Mucosa of descending colon (tissue), 3 donors: ENCODE results near the gene HAUS8. TPM values are rescaled to one million over a fixed set of nuclear protein-coding genes. Genes with fewer than 3 reads are reported as not detected.
"Not testable (repeated sequence)": the region's sequence is repeated elsewhere in the genome, so short reads cannot be mapped to it uniquely, and the experiment has no call there.

Experiments used
- ATAC-seq: fragments of 200-7000 bp; cut with Tn5 transposase; one replicate; pipeline ENCODE4 v1.9.1; 2020; ENCODE audit warnings: mild to moderate bottlenecking, moderate library complexity
- DNase-seq, 3 donors: peaks; one replicate each; pipeline ENCODE4 v3.0.0-alpha.2; 2020
- H3K36me3 ChIP-seq: fragments of 200-600 bp; one replicate; pipeline ENCODE4 v1.8.0; 2021; ENCODE audit warnings: low read depth, mild to moderate bottlenecking
- H3K4me1 ChIP-seq: fragments of 200-600 bp; one replicate; pipeline ENCODE4 v1.8.0; 2021; ENCODE audit warnings: low read depth, mild to moderate bottlenecking
- H3K4me3 ChIP-seq: fragments of 200-600 bp; one replicate; pipeline ENCODE4 v1.8.0; 2021; ENCODE audit warnings: mild to moderate bottlenecking
- H3K9me3 ChIP-seq: fragments of 200-600 bp; one replicate; pipeline ENCODE4 v1.8.0; 2021; ENCODE audit warnings: mild to moderate bottlenecking
- intact Hi-C, 2 donors: fragments of 100-400 bp; cut with DNase I in 1 of 2; cut with micrococcal nuclease in 1 of 2; formaldehyde crosslinking; loops; one replicate each; pipeline versions ENCODE4 v1.11.0 to v1.11.1; 2022; cut with DNase I, micrococcal nuclease
- total RNA-seq, 3 donors: library from RNA; stranded (reverse); fragmentation: NEBNext Ultra II Directional in 2 of 3; extraction: Animal tissue kit (Norgen Biotek cat#: 25700) in 2 of 3; gene quantifications; one replicate each; pipeline versions ENCODE4 v1.2.1 to v1.2.4, GENCODE V29; 2021 to 2023
- TF ChIP-seq, protein P1 (sequence below): fragments of 200-600 bp; IDR thresholded peaks from one replicate; pipeline ENCODE4 v1.8.0; 2022; ENCODE audit warnings: antibody characterized with exemption, mild to moderate bottlenecking
- donor health status: DM: no; HTN: no; CAD: no; lungs with moderate emphysema.
- donor health status: DM: no; HTN: no; CAD: no.
- donor health status: DM: no; HTN: yes; CAD: no.

Gene HAUS8
- total RNA-seq, 3 donors from 2014 or later, result 12.2 to 16.6 (median 13.6) TPM

DNA sequence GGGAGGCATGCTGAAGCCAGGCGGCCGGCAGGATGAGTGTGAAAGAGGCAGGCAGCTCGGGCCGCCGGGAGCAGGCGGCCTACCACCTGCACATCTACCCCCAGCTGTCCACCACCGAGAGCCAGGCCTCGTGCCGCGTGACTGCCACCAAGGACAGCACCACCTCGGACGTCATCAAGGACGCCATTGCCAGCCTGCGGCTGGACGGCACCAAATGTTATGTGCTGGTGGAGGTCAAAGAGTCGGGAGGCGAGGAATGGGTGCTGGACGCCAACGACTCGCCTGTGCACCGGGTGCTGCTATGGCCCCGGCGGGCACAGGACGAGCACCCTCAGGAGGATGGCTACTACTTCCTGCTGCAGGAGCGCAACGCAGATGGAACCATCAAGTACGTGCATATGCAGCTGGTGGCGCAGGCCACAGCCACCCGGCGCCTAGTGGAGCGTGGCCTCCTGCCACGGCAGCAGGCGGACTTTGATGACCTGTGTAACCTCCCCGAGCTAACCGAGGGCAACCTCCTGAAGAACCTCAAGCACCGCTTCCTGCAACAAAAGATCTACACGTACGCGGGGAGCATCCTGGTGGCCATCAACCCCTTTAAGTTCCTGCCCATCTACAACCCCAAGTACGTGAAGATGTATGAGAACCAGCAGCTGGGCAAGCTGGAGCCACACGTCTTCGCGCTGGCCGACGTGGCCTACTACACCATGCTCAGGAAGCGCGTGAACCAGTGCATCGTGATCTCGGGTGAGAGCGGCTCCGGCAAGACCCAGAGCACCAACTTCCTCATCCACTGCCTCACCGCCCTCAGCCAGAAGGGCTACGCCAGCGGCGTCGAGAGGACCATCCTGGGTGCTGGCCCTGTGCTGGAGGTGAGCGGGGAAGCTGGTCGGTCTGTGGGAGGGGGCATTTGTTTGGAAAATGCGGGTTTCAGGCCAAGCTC lies 26.7 kb upstream of the HAUS8 start:
- ATAC-seq (no peak), DNase-seq (no peak)
- TF ChIP-seq, protein P1, sequence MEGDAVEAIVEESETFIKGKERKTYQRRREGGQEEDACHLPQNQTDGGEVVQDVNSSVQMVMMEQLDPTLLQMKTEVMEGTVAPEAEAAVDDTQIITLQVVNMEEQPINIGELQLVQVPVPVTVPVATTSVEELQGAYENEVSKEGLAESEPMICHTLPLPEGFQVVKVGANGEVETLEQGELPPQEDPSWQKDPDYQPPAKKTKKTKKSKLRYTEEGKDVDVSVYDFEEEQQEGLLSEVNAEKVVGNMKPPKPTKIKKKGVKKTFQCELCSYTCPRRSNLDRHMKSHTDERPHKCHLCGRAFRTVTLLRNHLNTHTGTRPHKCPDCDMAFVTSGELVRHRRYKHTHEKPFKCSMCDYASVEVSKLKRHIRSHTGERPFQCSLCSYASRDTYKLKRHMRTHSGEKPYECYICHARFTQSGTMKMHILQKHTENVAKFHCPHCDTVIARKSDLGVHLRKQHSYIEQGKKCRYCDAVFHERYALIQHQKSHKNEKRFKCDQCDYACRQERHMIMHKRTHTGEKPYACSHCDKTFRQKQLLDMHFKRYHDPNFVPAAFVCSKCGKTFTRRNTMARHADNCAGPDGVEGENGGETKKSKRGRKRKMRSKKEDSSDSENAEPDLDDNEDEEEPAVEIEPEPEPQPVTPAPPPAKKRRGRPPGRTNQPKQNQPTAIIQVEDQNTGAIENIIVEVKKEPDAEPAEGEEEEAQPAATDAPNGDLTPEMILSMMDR, result no peak
- no peak overlapping the region for H3K4me3 ChIP-seq
- H3K36me3 ChIP-seq, result peaks cover 8% of the 10 kb centered on the region
- peaks cover 4% of the 10 kb centered on the region for H3K4me1 ChIP-seq
- no peaks in the 10 kb centered on the region for H3K9me3 ChIP-seq
- intact Hi-C loops, result no loop called here

DNA sequence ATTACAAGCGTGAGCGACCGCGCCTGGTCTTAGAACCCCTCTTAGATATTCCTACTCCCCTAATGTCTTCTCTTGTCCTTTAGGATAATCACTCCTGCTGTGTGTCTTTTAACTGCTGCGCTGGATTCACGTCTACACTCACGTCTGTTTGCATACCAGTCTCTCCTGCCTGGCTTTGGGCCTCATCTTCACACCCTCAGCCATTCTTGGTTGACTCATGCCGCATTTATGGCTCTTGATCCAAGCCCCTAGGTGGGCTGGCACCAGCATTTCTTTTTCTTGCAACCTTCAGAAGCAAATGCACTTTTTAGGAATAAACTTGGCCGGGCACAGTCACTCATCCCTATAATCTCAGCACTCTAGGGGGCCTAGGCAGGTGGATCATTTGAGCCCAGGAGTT lies 23.1 kb upstream of the HAUS8 start:
- intact Hi-C loops, result no loop called here
- TF ChIP-seq, protein P1, result no peak
- no peak for DNase-seq
- H3K36me3 ChIP-seq, result peaks cover 8% of the 10 kb centered on the region
- H3K9me3 ChIP-seq, result no peaks in the 10 kb centered on the region
- peaks cover 4% of the 10 kb centered on the region for H3K4me1 ChIP-seq
- ATAC-seq, result no peak
- no peak overlapping the region for H3K4me3 ChIP-seq

DNA sequence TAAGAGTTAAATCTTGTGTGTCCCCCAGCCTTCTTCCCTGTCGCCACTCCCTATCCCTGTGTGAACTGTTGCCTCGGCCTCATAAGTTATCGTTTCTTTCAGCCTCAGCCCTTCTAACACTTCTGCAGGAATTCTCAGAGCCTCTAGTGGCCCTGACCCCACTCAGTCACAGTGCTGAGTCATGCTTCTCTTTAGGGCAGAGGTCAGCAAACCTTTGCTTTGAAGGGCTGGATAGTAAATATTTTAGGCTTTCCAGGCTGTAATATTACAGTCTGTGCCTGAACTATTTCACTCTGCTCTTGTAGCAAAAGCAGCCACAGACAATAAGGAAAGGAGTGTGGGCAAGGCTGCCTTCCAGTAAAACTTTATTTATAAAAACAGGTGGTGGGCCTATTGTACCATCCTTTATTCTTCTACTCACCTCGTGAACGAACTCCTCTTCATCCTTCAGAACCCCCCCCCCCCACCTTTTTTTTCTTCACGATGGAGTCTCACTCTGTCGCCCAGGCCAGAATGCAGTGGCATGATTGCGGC lies 22.4 kb upstream of the HAUS8 start:
- ATAC-seq (peak; percentile 50), DNase-seq (no peak)
- H3K4me1 ChIP-seq, result peaks cover 4% of the 10 kb centered on the region
- intact Hi-C loops, result no loop called here
- no peaks in the 10 kb centered on the region for H3K9me3 ChIP-seq
- no peak overlapping the region for H3K4me3 ChIP-seq
- H3K36me3 ChIP-seq, result peaks cover 8% of the 10 kb centered on the region
- TF ChIP-seq, protein P1, result no peak

DNA sequence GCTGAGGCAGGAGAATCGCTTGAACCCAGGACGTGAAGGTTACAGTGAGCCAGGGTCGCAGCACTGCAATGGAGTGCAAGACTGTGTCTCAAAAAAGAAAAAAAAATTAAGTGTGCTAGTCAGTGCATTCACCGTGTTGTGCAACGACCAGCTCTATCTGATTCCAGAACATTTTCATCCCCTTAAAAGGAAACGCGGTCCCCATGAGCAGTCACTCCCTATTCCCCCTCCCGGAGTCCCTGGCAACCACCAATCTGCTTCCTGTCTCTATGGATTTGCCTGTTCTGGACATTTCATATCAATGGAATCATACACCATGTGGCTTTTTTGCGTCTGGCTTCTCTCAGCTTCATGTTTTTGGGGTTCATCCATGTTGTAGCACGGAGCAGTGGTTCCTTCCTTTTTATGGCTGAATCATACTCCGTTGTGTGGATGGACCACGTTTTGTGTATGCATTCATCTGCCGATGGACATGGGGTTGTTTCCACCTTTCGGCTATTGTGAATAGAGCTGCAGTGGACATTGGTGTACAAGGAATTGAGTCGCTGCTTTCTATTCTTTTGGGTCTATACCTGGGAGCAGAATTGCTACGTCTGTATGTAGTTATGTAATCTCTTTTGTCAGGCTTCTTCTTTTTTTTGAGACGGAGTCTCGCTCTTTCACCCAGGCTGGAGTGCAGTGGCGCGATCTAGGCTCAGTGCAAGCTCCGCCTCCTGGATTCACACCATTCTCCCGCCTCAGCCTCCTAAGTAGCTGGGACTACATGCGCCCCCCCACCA lies 20.1 kb upstream of the HAUS8 start:
- TF ChIP-seq, protein P1, result no peak
- H3K9me3 ChIP-seq, result no peaks in the 10 kb centered on the region
- DNase-seq, result no peak
- intact Hi-C loops, result no loop called here
- H3K36me3 ChIP-seq, result no peaks in the 10 kb centered on the region
- H3K4me3 ChIP-seq, result no peak overlapping the region
- peak; percentile 43 for ATAC-seq
- peaks cover 4% of the 10 kb centered on the region for H3K4me1 ChIP-seq

DNA sequence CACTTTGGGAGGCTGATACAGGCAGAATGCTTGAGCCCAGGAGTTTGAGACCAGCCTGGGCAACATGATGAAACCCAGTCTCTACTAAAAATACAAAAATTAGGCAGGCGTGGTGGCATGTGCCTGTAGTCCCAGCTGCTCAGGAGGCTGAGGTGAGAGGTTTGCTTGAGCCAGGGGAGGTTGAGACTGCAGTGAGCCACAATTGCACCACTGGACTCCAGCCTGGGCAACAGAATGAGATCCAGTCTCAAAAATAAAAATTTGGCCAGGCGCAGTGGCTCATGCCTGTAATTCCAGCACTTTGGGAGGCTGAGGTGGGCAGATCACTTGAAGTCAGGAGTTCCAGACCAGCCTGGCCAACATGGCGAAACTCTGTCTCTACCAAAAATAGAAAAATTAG lies 19.4 kb upstream of the HAUS8 start:
- H3K9me3 ChIP-seq, ATAC-seq, H3K36me3 ChIP-seq, intact Hi-C loops, H3K4me1 ChIP-seq, DNase-seq, H3K4me3 ChIP-seq: not testable (repeated sequence)

DNA sequence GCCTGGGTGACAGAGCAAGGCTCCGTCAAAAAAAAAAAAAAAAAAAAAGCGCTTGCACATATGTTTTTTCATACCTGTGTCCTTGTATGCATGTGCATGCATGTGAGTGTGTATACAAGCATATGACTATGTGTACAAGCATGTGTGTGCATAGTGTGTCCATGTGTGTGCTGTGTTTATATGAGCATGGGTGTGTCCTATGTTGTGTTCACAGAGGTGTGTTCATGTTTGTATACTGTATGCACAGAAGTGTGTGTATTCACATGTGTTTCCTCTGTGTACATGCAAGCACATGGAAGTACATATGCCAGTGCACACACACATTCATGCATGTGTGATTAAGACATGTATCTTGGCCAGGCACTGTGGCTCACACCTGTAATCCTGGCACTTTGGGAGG lies 17.4 kb upstream of the HAUS8 start:
- Histone ChIP-seq H3K9me3 (no peaks in the 10 kb centered on the region), H3K36me3 (no peaks in the 10 kb centered on the region), H3K4me3 (no peak overlapping the region), H3K4me1 (peaks cover 8% of the 10 kb centered on the region)
- ATAC-seq, result no peak
- no peak for DNase-seq
- intact Hi-C loops, result no loop called here
- TF ChIP-seq, protein P1, result no peak
